K562 (cell line): ENCODE data around the gene ARSA. TPM values are rescaled to one million over a fixed set of nuclear protein-coding genes. Genes with fewer than 3 reads are reported as not detected.
A peak's percentile ranks its signal among the peaks of the same experiment; 100 is the strongest.

ENCODE experiments used
- CHD7 ChIP-seq: fragments of 200-600 bp; sonication (generic); IDR thresholded peaks from one replicate; pipeline ENCODE4 v1.6.1; 2012; ENCODE audit warnings: mild to moderate bottlenecking, low read depth, low read length, inconsistent platforms
- MGA ChIP-seq: fragments of 450-650 bp; IDR thresholded peaks from 2 replicates; pipeline ENCODE4 v1.6.1; 2016; ENCODE audit warnings: mild to moderate bottlenecking, moderate library complexity
- PHB2 ChIP-seq: fragments of 450-650 bp; IDR thresholded peaks from 2 replicates; pipeline ENCODE4 v1.6.1; 2017; ENCODE audit warnings: low read depth
- ZNF586 ChIP-seq: fragments of 450-650 bp; formaldehyde crosslinking; conservative IDR thresholded peaks from 2 replicates; pipeline ENCODE4 v1.4.0; 2020; ENCODE audit warnings: mild to moderate bottlenecking, moderate library complexity
- polyA plus RNA-seq, 8 experiments: library from polyadenylated mRNA; depleted of rRNA in 4 of 8; stranded (reverse) in 5 of 8; unstranded in 3 of 8; fragments of >200 nt; fragmentation: Nextera tagmentation in 2 of 8; fragmentation: Illumina TruSeq in 1 of 8; extraction: Ambion mirVana in 2 of 8; extraction: Trizol in 1 of 8; gene quantifications; 2 replicates each; pipeline versions ENCODE4 v1.2.1 to v1.2.3, GENCODE V29; 2011 to 2014; ENCODE audit warnings: inconsistent platforms in 1 of 8, missing spikeins in 1 of 8
- total RNA-seq, 7 experiments: library from RNA; depleted of rRNA in 6 of 7; stranded (reverse); fragments of >200 nt in 6 of 7; fragmentation: Illumina TruSeq in 2 of 7; extraction: Trizol in 2 of 7; gene quantifications; 2 replicates each; pipeline versions ENCODE4 v1.2.1 to v1.2.3, GENCODE V29; 2011 to 2021; ENCODE audit warnings: low replicate concordance in 1 of 7

ARSA gene
- total and polyA plus RNA-seq, 9 of the 15 experiments (the other 6 are each of a cell fraction or from before 2014, with no cell fraction given) = 0.32 to 10.9 (median 1.8) TPM; not detected in 1

GRCh38 chr22:50628543-50629134 is 687 bp upstream of the ARSA start (continued):
- TF ChIP-seq CHD7 (no peak), PHB2 (peak; percentile 31; the same call in 1 of the 2 replicates), MGA (peak; percentile 59; the same call in 1 of the 2 replicates), ZNF586 (CRISPR knock-in tag) (no peak)
